B cell (primary cell): Measurements from ENCODE around the gene ATP6V1F. TPM values are rescaled to one million over a fixed set of nuclear protein-coding genes. Genes with fewer than 3 reads are reported as not detected.

Source experiments
- ATAC-seq: fragments of 200-7000 bp; cut with Tn5 transposase; one replicate; pipeline ENCODE4 v1.10.0; 2021; ENCODE audit warnings: low read depth, mild to moderate bottlenecking, moderate number of reproducible peaks, moderate library complexity
- CTCF ChIA-PET: fragments of 350-600 bp; sonication (Branson Sonifier 250); formaldehyde crosslinking; loops from one replicate; lab custom pipeline; 2021; ENCODE audit warnings: antibody characterized with exemption, inconsistent platforms; lab: Charles Lee
- POLR2A ChIA-PET: fragments of 350-600 bp; sonication (Branson Sonifier 250); formaldehyde crosslinking; loops from one replicate; lab custom pipeline; 2021; ENCODE audit warnings: antibody characterized with exemption; lab: Charles Lee
- DNase-seq: peaks from one replicate; pipeline ENCODE4 v3.0.0; 2013
- H2AFZ ChIP-seq: 2 replicates; pipeline ENCODE4 v1.6.1; 2012; ENCODE audit warnings: mild to moderate bottlenecking, low read depth, low read length; ENCODE audit not compliant: insufficient read depth, poor library complexity, severe bottlenecking
- H3K27ac ChIP-seq, 2 donors: 1 replicate in 1 of 2; 2 replicates in 1 of 2; pipeline ENCODE4 v1.5.1; 2012 to 2013; ENCODE audit warnings: low read length in 2 of 2, mild to moderate bottlenecking in 2 of 2, moderate library complexity in 1 of 2
- H3K27me3 ChIP-seq, 4 experiments: fragments of 200-600 bp in 1 of 4; sonication (generic) in 1 of 4; replicated peaks in 1 of 4; 1 replicate in 2 of 4; 2 replicates in 2 of 4; pipeline versions ENCODE4 v1.6.1 to v1.7.0; 2013 to 2016; ENCODE audit warnings: low read length in 3 of 4, mild to moderate bottlenecking in 2 of 4, mixed read lengths in 1 of 4, moderate library complexity in 1 of 4; ENCODE audit not compliant: insufficient read depth in 4 of 4, control insufficient read depth in 3 of 4; ENCODE audit errors: control extremely low read depth in 1 of 4
- H3K36me3 ChIP-seq, 2 experiments: replicated peaks in 1 of 2; 1 replicate in 1 of 2; 2 replicates in 1 of 2; pipeline versions ENCODE4 v1.6.1 to v1.7.1; 2013; ENCODE audit warnings: low read length in 1 of 2; ENCODE audit not compliant: insufficient read depth in 2 of 2, control insufficient read depth in 1 of 2; ENCODE audit errors: control extremely low read depth in 1 of 2, extremely low read depth in 1 of 2
- H3K4me1 ChIP-seq, 2 donors: fragments of 200-600 bp in 1 of 2; sonication (generic) in 1 of 2; 1 replicate in 1 of 2; 2 replicates in 1 of 2; pipeline versions ENCODE4 v1.5.1 to v1.6.1; 2013 to 2017; ENCODE audit warnings: low read length in 2 of 2; ENCODE audit not compliant: control insufficient read depth in 2 of 2, insufficient read depth in 2 of 2
- H3K4me2 ChIP-seq: replicated peaks from 2 replicates; pipeline ENCODE3; 2012; ENCODE audit warnings: mild to moderate bottlenecking, low read depth, low read length; ENCODE audit not compliant: poor library complexity, severe bottlenecking
- H3K4me3 ChIP-seq, 5 experiments: fragments of 200-600 bp in 1 of 5; sonication (generic) in 1 of 5; 1 replicate in 3 of 5; 2 replicates in 2 of 5; pipeline versions ENCODE4 v1.5.1 to v1.7.0; 2011 to 2016; ENCODE audit warnings: low read length in 4 of 5, mild to moderate bottlenecking in 4 of 5, low read depth in 2 of 5, control low read depth in 1 of 5, moderate library complexity in 1 of 5; ENCODE audit not compliant: insufficient read depth in 1 of 5; ENCODE audit errors: control extremely low read depth in 1 of 5, extremely low read depth in 1 of 5
- H3K79me2 ChIP-seq: fragments of 200-600 bp; sonication (generic); one replicate; pipeline ENCODE4 v1.6.0; 2016; ENCODE audit warnings: low read length; ENCODE audit not compliant: control insufficient read depth, insufficient read depth
- H3K9ac ChIP-seq: fragments of 200-600 bp; sonication (generic); 2 replicates; pipeline ENCODE4 v1.6.1; 2017; ENCODE audit warnings: mild to moderate bottlenecking, low read length, moderate library complexity
- H3K9me3 ChIP-seq, 3 donors: one replicate each; pipeline versions ENCODE4 v1.6.1 to v1.7.1; 2013; ENCODE audit warnings: low read length in 2 of 3; ENCODE audit not compliant: control insufficient read depth in 2 of 3, insufficient read depth in 1 of 3; ENCODE audit errors: control extremely low read depth in 1 of 3
- H4K20me1 ChIP-seq: 2 replicates; pipeline ENCODE4 v1.6.0; 2012; ENCODE audit warnings: mild to moderate bottlenecking, low read length; ENCODE audit not compliant: insufficient read depth, control insufficient read depth, poor library complexity, severe bottlenecking
- H3K27ac Mint-ChIP-seq: one replicate; pipeline ENCODE4 v1.8.0; 2021; ENCODE audit warnings: mixed read lengths
- H3K27me3 Mint-ChIP-seq: one replicate; pipeline ENCODE4 v1.8.0; 2021; ENCODE audit warnings: mixed read lengths
- H3K4me1 Mint-ChIP-seq: one replicate; pipeline ENCODE4 v1.8.0; 2021; ENCODE audit warnings: mixed read lengths
- H3K4me3 Mint-ChIP-seq: one replicate; pipeline ENCODE4 v1.8.0; 2021; ENCODE audit warnings: mixed read lengths
- H3K9me3 Mint-ChIP-seq: one replicate; pipeline ENCODE4 v1.8.0; 2022; ENCODE audit warnings: mixed read lengths; ENCODE audit not compliant: insufficient read depth
- CTCF ChIP-seq: fragments of 200-600 bp; IDR thresholded peaks from one replicate; pipeline ENCODE4 v1.8.0; 2022; ENCODE audit warnings: antibody characterized with exemption, mild to moderate bottlenecking
- EZH2 ChIP-seq: IDR thresholded peaks from 2 replicates; pipeline ENCODE4 v1.6.1; 2012; ENCODE audit warnings: borderline replicate concordance, low read depth, mild to moderate bottlenecking, moderate library complexity, low read length; ENCODE audit not compliant: insufficient read depth, poor library complexity, severe bottlenecking
- WGBS: methylation state at CpG from one replicate; pipeline ENCODE4 v1.1.5; 2013; ENCODE audit warnings: missing lambda C conversion rate; ENCODE audit not compliant: insufficient coverage; 5-methylcytosine and 5-hydroxymethylcytosine counted together
- intact Hi-C: fragments of 100-400 bp; cut with micrococcal nuclease; formaldehyde crosslinking; loops from one replicate; pipeline ENCODE4 v1.10.0; 2022
- polyA plus RNA-seq: library from polyadenylated mRNA; depleted of rRNA; stranded (reverse); fragments of >200 nt; gene quantifications from 2 replicates; pipeline ENCODE4 v1.2.3, GENCODE V29; 2012
- total RNA-seq, 2 donors: library from RNA; stranded (reverse); fragments of 120-200 nt in 1 of 2; gene quantifications; 1 replicate in 1 of 2; 2 replicates in 1 of 2; pipeline versions ENCODE4 v1.2.3 to v1.2.4, GENCODE V29; 2013 to 2022

The ATP6V1F gene
- total and polyA plus RNA-seq, 2 donors (not counting 1 experiment from before 2014, with no cell fraction given) = 81.7 to 198 TPM

GRCh38 chr7:128847721-128848211, 14.9 kb upstream of the ATP6V1F start:
- no peak for DNase-seq
- WGBS = 94% methylated on average over 17 of the region's 17 CpGs
- Mint-ChIP-seq H3K4me1 (no peaks in the 10 kb centered on the region), H3K27me3 (no peaks in the 10 kb centered on the region), H3K4me3 (no peak overlapping the region), H3K27ac (no peak overlapping the region), H3K9me3 (no peaks in the 10 kb centered on the region)
- Histone ChIP-seq H3K4me1 (no peaks in the 10 kb centered on the region), H3K36me3 (no peaks in the 10 kb centered on the region), H3K79me2 (no peaks in the 10 kb centered on the region), H3K27me3 (no peaks in the 10 kb centered on the region), H2AFZ (no peak overlapping the region), H3K9ac (no peak overlapping the region), H3K9me3 (no peaks in the 10 kb centered on the region), H3K27ac (no peak overlapping the region), H3K4me3 (no peak overlapping the region), H3K4me2 (no peak overlapping the region), H4K20me1 (no peaks in the 10 kb centered on the region)
- TF ChIP-seq EZH2 (no peak), CTCF (no peak)
- ChIA-PET CTCF (no interaction called here), POLR2A (no interaction called here)
- intact Hi-C loops = no loop called here
- no peak for ATAC-seq

- no peaks in the 10 kb centered on the region for H3K9me3 ChIP-seq
- ChIA-PET CTCF (no interaction called here), POLR2A (no interaction called here)
- H3K27ac Mint-ChIP-seq = no peak overlapping the region
- no peaks in the 10 kb centered on the region for H3K4me1 Mint-ChIP-seq
- no peak overlapping the region for H3K4me3 ChIP-seq
- ATAC-seq (no peak), DNase-seq (no peak)
- intact Hi-C loops = no loop called here
- H3K27ac ChIP-seq = no peak overlapping the region
- WGBS = 95% methylated on average over 27 of the region's 31 CpGs
- H3K27me3 ChIP-seq = no peaks in the 10 kb centered on the region
- TF ChIP-seq EZH2 = no peak
- TF ChIP-seq CTCF = no peak
- no peaks in the 10 kb centered on the region for H3K9me3 Mint-ChIP-seq
- H3K79me2 ChIP-seq = no peaks in the 10 kb centered on the region
- H3K9ac ChIP-seq = no peak overlapping the region
- no peak overlapping the region for H3K4me2 ChIP-seq
- no peaks in the 10 kb centered on the region for H4K20me1 ChIP-seq
- no peaks in the 10 kb centered on the region for H3K27me3 Mint-ChIP-seq
- H3K36me3 ChIP-seq = no peaks in the 10 kb centered on the region
- no peak overlapping the region for H2AFZ ChIP-seq
- H3K4me1 ChIP-seq = no peaks in the 10 kb centered on the region
- H3K4me3 Mint-ChIP-seq = no peak overlapping the region
Measured at GRCh38 chr7:128848289-128849155, 14.1 kb upstream of the ATP6V1F start.
